PC-9 (cell line): ENCODE results near the gene TPP1. TPM values are rescaled to one million over a fixed set of nuclear protein-coding genes. Genes with fewer than 3 reads are reported as not detected.

ENCODE experiments used
- BruUV-seq: library from RNA; stranded (reverse); fragments of 400-500 nt; replicated peaks from 2 replicates; lab custom pipeline; 2021; lab: Mats Ljungman, UMichigan
- CTCF ChIA-PET: fragments of 300-600 bp; sonication (Branson Sonifier 250); formaldehyde crosslinking; loops from one replicate; lab custom pipeline; 2022; ENCODE audit warnings: antibody characterized with exemption; lab: Charles Lee
- POLR2A ChIA-PET: fragments of 300-600 bp; sonication (Branson Sonifier 250); formaldehyde crosslinking; loops from one replicate; lab custom pipeline; 2022; ENCODE audit warnings: antibody characterized with exemption; ENCODE audit not compliant: unreplicated experiment; lab: Charles Lee
- DNase-seq, 2 experiments: peaks; one replicate each; pipeline versions ENCODE4 v3.0.0 to v3.0.0-alpha.2; 2015 to 2022; ENCODE audit warnings: mixed read lengths in 1 of 2
- H2AFZ ChIP-seq: fragments of 200-600 bp; sonication (generic); 2 replicates; pipeline ENCODE4 v1.8.1; 2017; ENCODE audit warnings: antibody characterized with exemption
- H3F3A ChIP-seq: fragments of 200-600 bp; sonication (generic); 2 replicates; pipeline ENCODE4 v1.8.1; 2017; ENCODE audit warnings: antibody characterized with exemption, mild to moderate bottlenecking, low read depth; ENCODE audit not compliant: insufficient read depth
- H3K27ac ChIP-seq: fragments of 200-600 bp; sonication (generic); 2 replicates; pipeline ENCODE4 v1.6.1; 2016; ENCODE audit warnings: mixed run types
- H3K27me3 ChIP-seq: fragments of 200-600 bp; sonication (generic); 2 replicates; pipeline ENCODE4 v1.6.1; 2016; ENCODE audit warnings: low read depth, mixed run types; ENCODE audit not compliant: insufficient read depth
- H3K36me3 ChIP-seq: fragments of 200-600 bp; sonication (generic); 2 replicates; pipeline ENCODE4 v1.6.1; 2016; ENCODE audit warnings: low read depth, mixed run types
- H3K4me1 ChIP-seq: fragments of 200-600 bp; sonication (generic); replicated peaks from 2 replicates; pipeline ENCODE4 v1.6.1; 2016; ENCODE audit warnings: mixed run types; ENCODE audit not compliant: insufficient read depth
- H3K4me2 ChIP-seq: fragments of 200-600 bp; sonication (generic); 2 replicates; pipeline ENCODE4 v1.6.1; 2017; ENCODE audit warnings: mixed run types
- H3K4me3 ChIP-seq: fragments of 200-600 bp; sonication (generic); 2 replicates; pipeline ENCODE4 v1.6.1; 2016; ENCODE audit warnings: mixed run types
- H3K79me2 ChIP-seq: fragments of 200-600 bp; sonication (generic); 2 replicates; pipeline ENCODE4 v1.6.1; 2017; ENCODE audit warnings: low read depth, mixed run types
- H3K9me2 ChIP-seq: fragments of 200-600 bp; sonication (generic); 2 replicates; pipeline ENCODE4 v1.8.1; 2017; ENCODE audit warnings: mild to moderate bottlenecking; ENCODE audit not compliant: insufficient read depth
- H3K9me3 ChIP-seq: fragments of 200-600 bp; sonication (generic); 2 replicates; pipeline ENCODE4 v1.8.1; 2016; ENCODE audit warnings: low read depth; ENCODE audit not compliant: insufficient read depth
- H4K20me1 ChIP-seq: fragments of 200-600 bp; sonication (generic); 2 replicates; pipeline ENCODE4 v1.8.1; 2017; ENCODE audit not compliant: insufficient read depth
- CTCF ChIP-seq: fragments of 200-600 bp; sonication (generic); conservative IDR thresholded peaks from 2 replicates; pipeline ENCODE4 v1.6.1; 2017; ENCODE audit warnings: mixed run types, antibody characterized with exemption, mild to moderate bottlenecking, moderate library complexity
- EZH2 ChIP-seq: fragments of 200-600 bp; sonication (generic); IDR thresholded peaks from 2 replicates; pipeline ENCODE4 v1.8.0; 2017; ENCODE audit warnings: antibody characterized with exemption, low read depth
- intact Hi-C: fragments of 100-400 bp; cut with micrococcal nuclease; formaldehyde crosslinking; loops from one replicate; pipeline ENCODE4 v1.10.0; 2022; ENCODE audit not compliant: unreplicated experiment
- total RNA-seq: library from RNA; stranded (reverse); gene quantifications from 2 replicates; pipeline ENCODE4 v1.2.3, GENCODE V29; 2021

The TPP1 gene
- total RNA-seq, 1 experiment from 2014 or later: 31.4 TPM

- Histone ChIP-seq H4K20me1 (no peaks in the 10 kb centered on the region), H3K9me3 (no peaks in the 10 kb centered on the region), H3K36me3 (peaks cover 4% of the 10 kb centered on the region; the same call in 1 of the 2 replicates), H3K79me2 (peaks cover 33% of the 10 kb centered on the region), H3K27ac (no peak overlapping the region), H3K4me2 (no peak overlapping the region), H3K9me2 (no peaks in the 10 kb centered on the region), H3K4me3 (no peak overlapping the region), H3K4me1 (peaks cover 35% of the 10 kb centered on the region), H2AFZ (no peak overlapping the region), H3F3A (peaks cover 26% of the 10 kb centered on the region), H3K27me3 (no peaks in the 10 kb centered on the region)
- no TSS peak for BruUV-seq
- intact Hi-C loops: loop anchor here (10.0 kb wide), 1 partner anchor 134 kb away; the partner anchor contains the start of gene TRIM3
- ChIA-PET POLR2A (no interaction called here), CTCF (no interaction called here)
- no peak for DNase-seq
- no peak for TF ChIP-seq CTCF
Measured at GRCh38 chr11:6608726-6609501, 10.3 kb downstream of the TPP1 start.

- Histone ChIP-seq H3K9me3 (no peaks in the 10 kb centered on the region), H3K9me2 (no peaks in the 10 kb centered on the region), H3K36me3 (peaks cover 4% of the 10 kb centered on the region; the same call in 1 of the 2 replicates), H3K27me3 (no peaks in the 10 kb centered on the region), H3K27ac (no peak overlapping the region), H3K4me3 (no peak overlapping the region), H3F3A (peaks cover 25% of the 10 kb centered on the region), H2AFZ (no peak overlapping the region), H4K20me1 (no peaks in the 10 kb centered on the region), H3K4me2 (no peak overlapping the region), H3K79me2 (peaks cover 39% of the 10 kb centered on the region), H3K4me1 (peaks cover 29% of the 10 kb centered on the region)
- BruUV-seq: no TSS peak
- no peak for DNase-seq
- TF ChIP-seq EZH2 (no peak), CTCF (no peak)
- ChIA-PET CTCF (no interaction called here), POLR2A (no interaction called here)
- intact Hi-C loops: loop anchor here (10.0 kb wide), 1 partner anchor 133 kb away; the partner anchor contains the start of gene TRIM3
Measured at GRCh38 chr11:6608011-6608410, 11.2 kb downstream of the TPP1 start.

GRCh38 chr11:6607190-6607795 lies 11.9 kb downstream of the TPP1 start:
- no peaks in the 10 kb centered on the region for H3K9me2 ChIP-seq
- H3K27ac ChIP-seq: peak overlapping the region; percentile 50
- no peaks in the 10 kb centered on the region for H4K20me1 ChIP-seq
- ChIA-PET POLR2A (interaction anchor here (0.7 kb wide), 2 partner anchors 87 to 126 kb away, joined by 3 to 4 read pairs; partner anchors contain the start of gene ARFIP2), CTCF (no interaction called here)
- H3K4me2 ChIP-seq: peak overlapping the region; percentile 64
- no peak overlapping the region for H3K4me3 ChIP-seq
- H3F3A ChIP-seq: peaks cover 18% of the 10 kb centered on the region
- H3K27me3 ChIP-seq: no peaks in the 10 kb centered on the region
- no peak overlapping the region for H2AFZ ChIP-seq
- BruUV-seq: no TSS peak
- peaks cover 28% of the 10 kb centered on the region for H3K4me1 ChIP-seq
- no peaks in the 10 kb centered on the region for H3K9me3 ChIP-seq
- intact Hi-C loops: loop anchor here (10.0 kb wide), 1 partner anchor 132 kb away; the partner anchor contains the start of gene TRIM3
- no peak for TF ChIP-seq EZH2
- no peak for TF ChIP-seq CTCF
- DNase-seq: no peak
- H3K79me2 ChIP-seq: peaks cover 46% of the 10 kb centered on the region
- H3K36me3 ChIP-seq: peaks cover 4% of the 10 kb centered on the region; the same call in 1 of the 2 replicates
